Measurements from ENCODE around the gene PTPRK. TPM values are rescaled to one million over a fixed set of nuclear protein-coding genes. Genes with fewer than 3 reads are reported as not detected.

PTPRK gene
- polyA plus RNA-seq, 3 donors = 0.01 TPM; not detected in 2

GRCh38 chr6:128554302-128554701, 33.9 kb upstream of the PTPRK start:
- no CpG with 5 or more reads among the region's 2 CpGs for WGBS (ENCODE audit: insufficient coverage)
- H4K20me1 ChIP-seq (ENCODE audit: insufficient read depth, low read length) = no peaks in the 10 kb centered on the region
- TF ChIP-seq CTCF (IDR thresholded peaks at IDR 0.05) = no peak
- Mint-ChIP-seq H3K9me3 (peaks cover 0 to 3% (median 0%) of the 10 kb centered on the region in 7 donors), H3K4me3 (no peak overlapping the region), H3K27me3 (ENCODE audit: low read depth in 3 of 3) (peaks cover 0 to 2% (median 1%) of the 10 kb centered on the region in 3 donors), H3K36me3 (no peaks in the 10 kb centered on the region), H3K27ac (no peak overlapping the region), H3K4me1 (no peaks in the 10 kb centered on the region)
- no peaks in the 10 kb centered on the region for H3K36me3 ChIP-seq (replicated peaks in 1 of 2; ENCODE audit: control insufficient read depth in 1 of 2, insufficient read depth in 2 of 2, low read length in 2 of 2)
- no peaks in the 10 kb centered on the region for H3K4me1 ChIP-seq (ENCODE audit: control insufficient read depth in 1 of 2, insufficient read depth in 2 of 2, low read length in 2 of 2)
- no peaks in the 10 kb centered on the region for H3K79me2 ChIP-seq (ENCODE audit: insufficient read depth, low read length)
- no peak overlapping the region for H3K4me3 ChIP-seq (replicated peaks in 1 of 3; ENCODE audit: low read depth in 2 of 3, low read length in 3 of 3)
- H3K9me3 ChIP-seq (replicated peaks in 1 of 2; ENCODE audit: control insufficient read depth in 1 of 2, insufficient read depth in 1 of 2, low read length in 2 of 2) = no peaks in the 10 kb centered on the region
- no peak overlapping the region for H2AFZ ChIP-seq (ENCODE audit: insufficient read depth, low read depth, low read length, poor library complexity, severe bottlenecking)
- no peak for DNase-seq
- intact Hi-C loops (cut with micrococcal nuclease) = no loop called here
- no peak overlapping the region for H3K9ac ChIP-seq (ENCODE audit: insufficient read depth, low read length, poor library complexity, severe bottlenecking)
- H3K4me2 ChIP-seq (replicated peaks; ENCODE audit: extremely low read depth, low read length, poor library complexity, severe bottlenecking) = no peak overlapping the region
- H3K27ac ChIP-seq (ENCODE audit: low read depth in 1 of 2, low read length in 2 of 2) = no peak overlapping the region
- no peaks in the 10 kb centered on the region for H3K27me3 ChIP-seq (ENCODE audit: control insufficient read depth in 2 of 2, insufficient read depth in 2 of 2, low read length in 2 of 2)

GRCh38 chr6:128541261-128541660, 20.9 kb upstream of the PTPRK start:
- Histone ChIP-seq H4K20me1 (ENCODE audit: insufficient read depth, low read length) (no peaks in the 10 kb centered on the region), H3K36me3 (replicated peaks in 1 of 2; ENCODE audit: control insufficient read depth in 1 of 2, insufficient read depth in 2 of 2, low read length in 2 of 2) (no peaks in the 10 kb centered on the region), H3K9ac (ENCODE audit: insufficient read depth, low read length, poor library complexity, severe bottlenecking) (no peak overlapping the region), H3K79me2 (ENCODE audit: insufficient read depth, low read length) (no peaks in the 10 kb centered on the region), H3K4me1 (ENCODE audit: control insufficient read depth in 1 of 2, insufficient read depth in 2 of 2, low read length in 2 of 2) (no peaks in the 10 kb centered on the region), H2AFZ (ENCODE audit: insufficient read depth, low read depth, low read length, poor library complexity, severe bottlenecking) (no peak overlapping the region), H3K9me3 (replicated peaks in 1 of 2; ENCODE audit: control insufficient read depth in 1 of 2, insufficient read depth in 1 of 2, low read length in 2 of 2) (no peaks in the 10 kb centered on the region), H3K27ac (ENCODE audit: low read depth in 1 of 2, low read length in 2 of 2) (no peak overlapping the region), H3K27me3 (ENCODE audit: control insufficient read depth in 2 of 2, insufficient read depth in 2 of 2, low read length in 2 of 2) (no peaks in the 10 kb centered on the region), H3K4me3 (replicated peaks in 1 of 3; ENCODE audit: low read depth in 2 of 3, low read length in 3 of 3) (no peak overlapping the region), H3K4me2 (replicated peaks; ENCODE audit: extremely low read depth, low read length, poor library complexity, severe bottlenecking) (no peak overlapping the region)
- WGBS (ENCODE audit: insufficient coverage) = no CpG with 5 or more reads among the region's 1 CpG
- H3K36me3 Mint-ChIP-seq = no peaks in the 10 kb centered on the region
- H3K4me1 Mint-ChIP-seq = no peaks in the 10 kb centered on the region
- TF ChIP-seq CTCF (IDR thresholded peaks at IDR 0.05) = no peak
- H3K27ac Mint-ChIP-seq = no peak overlapping the region
- intact Hi-C loops (cut with micrococcal nuclease) = no loop called here
- DNase-seq = no peak
- H3K27me3 Mint-ChIP-seq (ENCODE audit: low read depth in 3 of 3) = peaks cover 0 to 4% (median 3%) of the 10 kb centered on the region in 3 donors
- H3K4me3 Mint-ChIP-seq = no peak overlapping the region
- H3K9me3 Mint-ChIP-seq = peaks cover 0 to 1% (median 0%) of the 10 kb centered on the region in 7 donors

Measured in CD14-positive monocyte (primary cell).